Stimulated activated naive CD4-positive, alpha-beta T cell treated with Interleukin-2 at 50 U/mL for 16 hours (primary cell): Measurements from ENCODE around the gene IQCF6.
"Not testable (repeated sequence)": the region's sequence is repeated elsewhere in the genome, so short reads cannot be mapped to it uniquely, and the experiment has no call there.

Source experiments
- DNase-seq: peaks from one replicate; lab custom pipeline; 2025; lab: John Stamatoyannopoulos, UW

The IQCF6 gene

GRCh38 chr3:51759203-51759602 lies 19.8 kb downstream of the IQCF6 start:
- DNase-seq: no peak

- not testable (repeated sequence) for DNase-seq
Observed at GRCh38 chr3:51753763-51754750, 25.0 kb downstream of the IQCF6 start.

GRCh38 chr3:51751287-51751686 lies 27.8 kb downstream of the IQCF6 start:
- DNase-seq: no peak

GRCh38 chr3:51750878-51751277 lies 28.2 kb downstream of the IQCF6 start:
- no peak for DNase-seq

- no peak for DNase-seq
Observed at GRCh38 chr3:51748327-51748726, 30.7 kb downstream of the IQCF6 start.

- DNase-seq: no peak
Observed at GRCh38 chr3:51747840-51748239, 31.2 kb downstream of the IQCF6 start.

GRCh38 chr3:51742978-51743377 lies 36.1 kb downstream of the IQCF6 start:
- not testable (repeated sequence) for DNase-seq

- DNase-seq: not testable (repeated sequence)
Observed at GRCh38 chr3:51742320-51742719, 36.7 kb downstream of the IQCF6 start.

GRCh38 chr3:51739110-51739509 lies 39.9 kb downstream of the IQCF6 start:
- no peak for DNase-seq

- no peak for DNase-seq
Observed at GRCh38 chr3:51735950-51736349, 43.1 kb downstream of the IQCF6 start.

GRCh38 chr3:51735039-51735438 lies 44.0 kb downstream of the IQCF6 start:
- DNase-seq: no peak

GRCh38 chr3:51734572-51734907 lies 44.5 kb downstream of the IQCF6 start:
- DNase-seq: no peak

- no peak for DNase-seq
Observed at GRCh38 chr3:51733859-51734571, 45.0 kb downstream of the IQCF6 start.

- DNase-seq: no peak
Observed at GRCh38 chr3:51729042-51729633, 49.9 kb downstream of the IQCF6 start.
